SIG-M5 treated with dmso at 0.1 percent for 504 hours (cell line): Measurements from ENCODE around the gene SLC22A14.

Experiments used
- DNase-seq: peaks from one replicate; lab custom pipeline; 2025; ENCODE audit not compliant: unreplicated experiment; lab: John Stamatoyannopoulos, UW

The SLC22A14 gene

DNA sequence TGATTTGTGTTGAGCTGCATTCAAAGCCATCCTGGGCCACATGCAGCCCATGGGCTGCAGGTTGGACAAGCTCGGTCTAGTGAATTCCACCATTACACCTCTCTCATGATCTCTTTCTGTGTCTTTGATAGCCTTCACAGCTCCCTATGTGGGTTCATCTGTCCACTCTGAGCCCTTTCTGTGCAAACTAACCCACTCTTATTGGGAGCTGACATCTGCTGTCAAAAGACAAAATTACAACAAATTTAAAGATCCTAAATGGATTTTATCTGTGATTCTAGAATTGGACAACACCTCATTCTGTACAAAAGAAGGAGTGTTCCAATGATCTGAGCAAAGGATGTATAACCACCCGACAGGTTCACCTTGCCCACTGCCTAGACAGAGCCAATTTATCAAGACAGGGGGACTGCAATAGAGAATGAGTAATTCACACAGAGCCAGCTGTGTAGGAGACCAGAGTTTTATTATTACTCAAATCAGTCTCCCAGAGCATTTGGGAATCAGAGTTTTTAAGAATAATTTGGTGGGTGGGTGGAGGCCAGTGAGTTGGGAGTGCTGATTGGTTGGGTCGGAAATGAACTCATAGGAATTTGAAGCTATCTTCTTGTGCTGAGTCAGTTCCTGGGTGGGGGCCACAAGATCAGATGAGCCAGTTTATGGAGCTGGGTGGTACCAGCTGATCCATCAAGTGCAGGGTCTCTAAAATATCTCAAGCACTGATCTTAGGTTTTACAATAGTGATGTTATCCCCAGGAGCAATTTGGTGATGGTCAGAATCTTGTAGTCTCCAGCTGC is 61.9 kb downstream of the SLC22A14 start:
- peak; percentile 12 for DNase-seq

DNA sequence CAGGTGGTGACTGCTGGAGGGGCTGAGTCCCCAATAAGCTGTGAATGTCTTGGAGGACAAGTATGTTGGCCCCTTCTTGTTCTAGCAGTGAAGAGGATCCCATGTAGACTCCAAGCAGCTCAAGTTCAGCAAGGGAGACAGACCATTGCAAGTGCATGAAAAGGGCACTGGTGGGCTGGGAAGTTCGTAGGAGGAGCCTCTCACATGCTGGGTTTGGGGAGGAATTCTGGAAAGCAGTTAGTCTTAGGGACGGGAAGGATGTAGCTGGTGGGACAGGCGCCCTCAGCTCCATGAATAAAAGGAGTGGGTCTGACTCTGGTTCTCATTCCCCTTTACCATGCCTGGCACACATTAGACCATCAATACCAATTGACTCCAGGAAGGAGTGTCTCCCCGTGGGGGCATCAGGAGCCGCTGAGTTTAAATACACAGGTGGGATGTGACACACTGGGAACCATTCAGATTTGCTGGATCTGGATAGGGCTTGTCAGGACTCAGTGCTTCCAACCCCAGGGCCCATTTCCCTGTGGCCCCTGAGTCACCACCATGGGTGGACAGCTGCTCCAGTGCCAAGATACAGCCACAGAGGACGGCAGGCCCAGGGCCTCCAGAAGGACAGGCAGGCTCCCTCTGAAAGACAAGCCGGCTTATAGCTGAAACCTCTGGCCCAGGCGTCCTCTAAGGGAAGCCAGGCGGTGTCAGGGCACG is 63.9 kb downstream of the SLC22A14 start:
- DNase-seq = no peak

DNA sequence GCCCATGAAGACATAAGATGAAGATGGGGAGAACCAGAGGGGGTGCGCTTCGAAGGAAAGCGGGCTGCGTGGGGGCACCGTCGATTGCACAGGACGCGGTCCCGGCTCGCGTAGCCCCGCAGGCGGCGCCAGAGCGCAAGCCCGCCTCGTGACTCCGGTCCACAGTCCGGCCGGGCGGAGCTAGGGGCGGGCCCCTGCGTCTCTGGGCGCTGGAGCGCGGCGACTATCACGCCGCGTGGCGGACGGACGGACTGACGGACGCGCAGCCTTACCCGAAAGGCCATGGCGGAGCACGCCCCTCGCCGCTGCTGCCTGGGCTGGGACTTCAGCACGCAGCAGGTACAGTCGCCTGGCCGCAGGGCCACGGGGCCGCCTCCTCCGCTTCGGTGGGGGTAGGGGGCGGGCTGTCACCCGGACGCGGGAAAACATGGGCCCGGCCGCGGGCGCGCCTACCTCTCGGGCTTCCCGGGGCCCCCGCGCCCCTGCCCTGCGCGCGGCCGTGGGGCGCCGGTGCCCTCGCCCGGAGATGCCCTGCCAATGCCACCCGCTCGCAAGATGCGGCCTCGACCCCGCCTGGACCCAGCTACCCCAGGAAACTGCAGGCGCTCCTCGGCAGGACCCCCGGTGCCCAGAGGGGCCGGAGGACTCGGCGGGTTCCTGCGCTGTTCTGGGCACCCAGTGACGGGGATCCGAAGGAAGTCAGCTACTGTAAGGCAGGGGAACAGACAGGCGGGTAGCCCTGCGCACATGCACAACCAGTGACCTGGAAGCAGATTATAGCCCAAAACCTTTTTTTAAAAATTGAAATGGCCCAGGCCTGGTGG is 64.7 kb downstream of the SLC22A14 start, which contains the start of gene XYLB:
Gene XYLB, plus strand, starts transcription at position 199 of the 824 bp plus-strand sequence. Its CDS starts 84 bp downstream, at position 283.
- DNase-seq = peak; percentile 70

DNA sequence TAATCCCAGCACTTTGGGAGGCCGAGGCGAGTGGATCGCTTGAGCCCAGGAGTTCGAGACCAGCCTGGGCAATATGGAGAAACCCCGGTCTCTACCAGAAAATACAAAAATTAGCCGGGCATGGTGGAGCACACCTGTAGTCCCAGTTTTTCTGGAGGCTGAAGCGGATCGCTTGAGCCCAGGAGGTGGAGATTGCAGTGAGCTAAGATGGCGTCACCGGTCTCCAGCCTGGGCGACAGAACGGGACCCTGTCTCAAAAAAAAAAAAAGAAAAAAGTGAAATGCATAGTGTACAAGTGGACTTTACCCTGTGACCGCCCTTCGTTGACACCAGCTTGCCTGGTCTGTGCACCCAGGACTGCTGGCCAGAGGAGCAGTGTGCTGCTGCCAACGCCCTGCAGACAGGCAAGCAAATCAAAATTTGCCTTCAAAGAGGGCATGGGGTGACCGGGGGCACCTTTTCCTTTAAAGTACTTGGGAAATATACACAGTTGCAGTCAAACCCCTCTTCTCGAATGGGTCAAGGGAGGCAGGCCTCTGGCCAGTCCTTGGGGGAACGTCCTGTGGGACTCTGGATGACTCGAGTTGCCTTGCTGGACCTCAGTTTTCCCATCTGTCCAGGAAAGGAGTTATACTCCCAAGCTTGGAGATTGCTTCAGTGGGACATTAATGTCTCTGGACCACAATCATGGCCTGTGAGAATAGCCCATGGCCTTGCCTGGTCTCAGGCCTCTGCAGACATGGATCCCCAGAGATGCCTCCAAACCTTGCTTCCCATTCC is 65.5 kb downstream of the SLC22A14 start:
- no peak for DNase-seq

DNA sequence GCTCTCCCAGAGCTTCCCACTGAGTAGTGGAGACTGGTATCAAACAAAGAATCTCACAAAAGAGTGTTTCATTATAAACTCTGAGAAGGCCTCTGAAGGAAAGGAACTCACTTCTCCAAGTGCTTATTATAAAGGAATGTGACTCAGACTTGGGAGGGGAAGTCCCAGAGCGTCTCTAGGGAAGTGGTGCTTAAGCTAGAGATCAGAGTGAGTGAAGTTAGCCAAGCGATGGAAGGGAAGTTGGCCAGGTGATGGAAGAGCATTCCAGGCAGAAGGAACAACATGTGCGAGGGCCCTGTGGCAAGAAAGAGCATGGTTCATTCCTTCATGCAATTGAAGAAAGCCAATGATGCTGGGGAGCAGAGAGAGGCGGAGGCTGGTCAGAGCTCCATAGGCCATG is 66.8 kb downstream of the SLC22A14 start:
- DNase-seq = peak; percentile 71

DNA sequence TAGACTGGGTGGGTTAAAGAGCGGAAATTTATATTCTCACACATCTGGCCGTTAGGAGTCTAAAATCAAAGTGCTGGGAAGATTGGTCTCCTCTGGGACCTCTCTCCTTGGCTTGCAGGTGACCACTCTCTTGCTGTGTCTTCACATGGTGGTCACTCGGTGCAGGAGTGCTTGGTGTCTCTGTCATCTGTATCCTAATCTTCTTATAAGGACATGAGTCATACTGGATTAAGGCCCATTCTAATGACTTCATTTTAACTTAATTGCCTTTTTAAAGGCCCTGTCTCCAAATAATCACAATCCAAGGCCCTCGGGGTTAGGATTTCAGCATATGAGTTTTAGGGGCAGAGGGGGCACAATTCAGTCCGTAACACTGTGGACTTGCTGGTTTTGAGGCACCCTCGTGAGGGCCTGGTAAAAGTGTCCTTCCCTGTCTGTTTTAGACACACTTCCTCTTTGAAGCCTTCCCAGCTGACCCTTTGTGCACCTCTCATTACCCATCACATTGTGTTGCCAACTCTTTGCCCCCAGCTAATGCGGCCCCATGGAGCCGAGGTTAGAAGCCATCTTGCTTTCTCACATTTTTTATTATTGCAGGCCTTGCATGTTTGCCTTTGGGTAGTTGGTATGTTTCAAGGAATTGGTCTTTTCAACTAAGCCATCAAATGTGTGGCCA is 67.7 kb downstream of the SLC22A14 start:
- no peak for DNase-seq

DNA sequence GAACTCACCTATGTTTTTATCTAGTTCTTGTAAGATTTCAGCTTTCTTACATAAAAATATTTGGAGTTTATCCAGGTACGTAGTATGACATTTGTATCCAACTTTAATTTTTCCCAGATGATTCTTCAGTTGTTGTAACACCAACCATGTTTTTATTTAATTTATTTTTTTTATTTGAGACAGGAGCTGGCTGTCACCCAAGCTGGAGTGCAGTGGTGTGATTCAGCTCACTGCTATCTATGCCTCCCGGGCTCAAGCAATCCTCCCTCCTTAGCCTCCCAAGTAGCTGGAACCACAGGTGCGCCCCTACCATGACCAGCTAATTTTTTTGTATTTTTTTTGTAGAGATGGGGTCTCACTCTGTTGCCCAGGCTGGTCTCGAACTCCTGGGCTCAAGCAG is 71.1 kb downstream of the SLC22A14 start:
- no peak for DNase-seq

DNA sequence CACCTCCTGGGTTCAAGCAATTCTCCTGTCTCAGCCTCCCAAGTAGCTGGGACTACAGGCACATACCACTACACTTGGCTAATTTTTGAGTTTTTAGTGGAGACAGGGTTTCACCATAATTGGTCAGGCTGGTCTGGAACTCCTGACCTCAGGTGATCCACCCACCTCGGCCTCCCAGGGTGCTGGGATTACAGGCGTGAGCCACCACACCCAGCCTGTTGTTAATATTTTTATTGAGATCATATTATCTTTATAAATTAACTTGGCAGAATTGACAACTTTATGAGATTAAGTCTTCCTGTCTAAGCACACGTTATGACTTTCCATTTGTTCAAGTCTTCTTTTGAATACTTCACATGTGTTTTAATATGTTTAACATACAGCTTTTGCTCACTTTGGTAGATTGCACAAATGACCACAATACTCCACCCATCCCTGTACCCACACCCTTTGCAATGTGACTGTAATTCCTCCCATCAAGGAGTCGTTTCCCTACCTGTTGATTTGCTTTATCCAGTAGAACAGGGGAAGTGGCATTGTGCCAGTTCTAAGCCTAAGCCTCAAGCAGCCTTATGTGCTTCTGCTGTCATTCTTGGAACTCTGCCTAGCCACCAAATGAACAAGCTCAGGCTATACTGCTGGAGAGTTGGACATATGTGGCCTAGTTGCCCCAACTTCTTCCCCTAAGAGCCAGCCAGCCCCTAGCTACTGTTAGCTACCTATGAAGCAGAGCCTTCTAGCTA is 72.7 kb downstream of the SLC22A14 start:
- no peak for DNase-seq

DNA sequence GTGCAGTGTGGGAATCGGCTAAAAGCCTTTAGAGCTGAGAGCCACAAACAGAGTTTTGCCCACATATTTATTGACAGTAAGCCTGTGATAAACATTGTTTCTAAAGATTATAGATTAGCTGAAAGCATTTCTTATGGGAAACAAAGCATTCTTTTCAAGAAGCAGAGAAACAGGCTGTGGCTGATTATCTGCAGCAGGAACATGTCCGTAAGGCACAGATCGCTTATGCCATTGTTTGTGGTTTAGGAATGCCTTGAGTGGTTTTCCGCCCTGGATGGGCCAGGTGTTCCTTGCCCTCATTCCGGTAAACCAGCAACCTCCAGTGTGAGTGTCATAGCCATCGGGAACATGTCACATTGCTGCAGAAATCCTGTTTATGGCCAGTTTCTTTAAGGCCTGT is 76.9 kb downstream of the SLC22A14 start:
- DNase-seq = no peak

DNA sequence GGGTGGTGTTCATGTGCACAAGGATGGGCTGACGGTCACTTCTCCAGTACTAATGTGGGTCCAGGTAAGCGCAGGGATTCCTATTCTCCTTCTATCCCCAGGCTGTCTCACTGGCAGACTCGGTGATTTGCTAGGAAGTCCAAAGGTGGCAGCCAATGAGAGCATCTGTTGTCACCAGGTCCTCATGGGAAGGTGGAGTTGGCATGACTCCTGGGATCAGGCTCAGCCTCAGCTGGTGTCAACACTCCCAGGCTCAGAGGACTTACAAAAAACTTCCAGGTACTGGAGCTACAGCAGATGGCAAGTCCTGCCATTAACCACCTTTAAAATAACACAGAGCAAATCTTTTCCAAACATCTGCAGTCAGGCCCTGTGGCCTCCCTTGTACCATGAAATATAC is 78.3 kb downstream of the SLC22A14 start:
- no peak for DNase-seq

DNA sequence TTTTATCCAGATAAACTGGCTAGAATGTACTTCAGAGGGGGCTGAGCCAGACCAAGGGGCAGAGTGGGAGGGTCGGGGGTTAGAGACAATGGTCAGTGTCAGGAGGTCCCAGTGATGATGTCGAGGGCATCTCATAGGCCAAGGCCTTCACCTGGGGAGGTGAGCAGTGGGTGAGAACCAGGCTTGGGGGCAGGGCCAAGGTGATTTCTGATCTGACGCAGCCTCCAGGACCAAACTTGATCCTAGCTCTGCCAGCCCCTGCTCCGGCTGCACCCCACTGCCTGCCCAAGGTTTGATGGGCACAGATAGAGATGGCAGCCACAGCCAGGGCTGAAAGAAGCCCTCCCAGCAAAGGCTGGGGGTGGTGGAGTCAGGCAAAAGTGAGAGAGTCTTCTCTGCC is 79.4 kb downstream of the SLC22A14 start:
- no peak for DNase-seq

DNA sequence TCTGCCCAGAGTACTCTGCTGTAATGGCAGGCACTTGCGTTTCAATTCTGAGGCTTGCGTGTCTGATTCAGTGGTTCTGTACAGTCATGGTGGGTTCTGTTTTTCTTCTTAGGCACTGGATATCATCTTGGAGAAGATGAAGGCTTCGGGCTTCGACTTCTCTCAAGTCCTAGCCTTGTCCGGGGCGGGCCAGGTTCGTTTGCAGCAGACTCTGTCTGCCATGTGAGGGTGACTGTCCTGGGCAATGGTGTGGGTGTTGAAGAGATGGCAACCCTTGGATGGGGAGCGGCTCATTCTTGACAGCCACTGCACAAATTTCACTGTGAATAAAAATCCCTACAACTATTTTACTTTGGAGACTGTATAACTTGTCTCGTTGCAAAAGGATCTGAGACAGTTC is 80.7 kb downstream of the SLC22A14 start:
- no peak for DNase-seq

DNA sequence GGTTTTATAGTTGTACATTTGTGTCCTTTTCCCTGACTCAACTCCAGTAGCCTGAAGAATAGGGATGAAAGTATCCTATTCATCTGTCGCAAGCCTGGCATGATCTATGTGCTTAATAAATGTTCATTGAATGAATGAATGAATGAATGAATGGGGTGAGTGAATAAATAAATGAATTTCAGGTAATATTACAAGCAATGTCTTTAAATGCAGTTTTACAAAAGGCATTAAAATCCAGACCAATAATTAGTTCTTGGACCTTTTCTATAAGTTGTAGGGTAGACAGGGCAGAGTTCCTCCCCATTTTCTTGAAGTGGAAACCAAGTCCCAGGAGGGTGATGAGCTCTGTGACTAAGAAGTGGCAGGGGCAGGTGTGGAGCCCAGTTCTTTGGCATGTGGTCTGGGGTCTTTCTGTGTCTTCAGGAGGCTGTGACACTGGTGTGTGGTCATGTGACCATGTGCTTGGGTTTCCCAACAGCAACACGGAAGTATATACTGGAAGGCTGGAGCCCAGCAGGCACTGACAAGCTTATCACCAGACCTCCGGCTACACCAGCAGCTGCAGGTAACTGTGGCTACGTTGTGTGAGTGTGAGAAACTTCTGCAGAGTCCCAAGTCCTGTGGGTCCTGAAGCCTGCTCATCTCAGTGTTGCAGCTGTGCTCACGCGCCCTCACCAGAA is 82.8 kb downstream of the SLC22A14 start:
- DNase-seq = no peak

DNA sequence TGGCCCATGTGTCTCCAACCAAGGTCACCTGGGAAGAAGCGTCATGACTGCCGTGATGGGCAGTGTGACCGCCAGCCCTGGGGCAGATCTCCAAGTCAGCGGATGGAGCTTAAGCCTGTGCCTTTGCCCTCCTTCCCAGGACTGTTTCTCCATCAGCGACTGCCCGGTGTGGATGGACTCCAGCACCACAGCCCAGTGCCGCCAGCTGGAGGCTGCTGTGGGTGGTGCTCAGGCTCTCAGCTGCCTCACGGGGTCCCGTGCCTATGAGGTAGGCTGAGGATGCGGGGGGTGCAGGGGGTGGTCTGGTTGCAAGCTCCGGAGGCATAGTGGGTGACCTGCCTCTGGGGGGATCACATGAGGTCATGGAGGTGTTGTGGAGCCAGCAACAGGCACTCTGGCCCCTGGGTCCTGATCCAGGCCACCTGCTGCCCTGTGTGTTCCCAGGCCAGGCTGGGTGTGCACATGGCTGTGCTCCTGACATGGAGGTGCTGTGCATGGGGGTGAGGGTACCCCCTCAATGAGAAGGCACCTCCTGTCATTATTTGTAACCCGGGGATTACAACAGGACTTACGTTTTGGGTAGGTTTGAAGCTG is 83.5 kb downstream of the SLC22A14 start:
- no peak for DNase-seq

DNA sequence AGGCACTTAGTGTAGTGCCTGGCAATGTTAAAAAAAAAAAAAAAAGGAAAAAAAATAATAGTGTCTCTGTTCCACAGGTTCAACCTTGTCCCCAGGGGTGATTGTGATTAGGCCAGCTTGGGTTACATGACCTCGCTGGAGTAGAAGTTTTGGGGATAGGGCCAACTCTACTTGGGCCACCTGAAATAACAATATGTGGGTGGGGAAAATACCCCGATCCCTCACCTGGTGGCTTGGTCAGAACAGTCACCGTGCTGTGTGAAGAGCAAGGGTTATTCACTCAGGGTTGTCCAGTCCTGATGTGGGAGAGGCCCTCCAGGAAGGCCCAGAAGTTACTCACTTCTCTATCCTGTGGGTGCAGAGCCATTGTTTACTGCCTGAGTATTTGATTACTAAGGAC is 84.0 kb downstream of the SLC22A14 start:
- DNase-seq = no peak

DNA sequence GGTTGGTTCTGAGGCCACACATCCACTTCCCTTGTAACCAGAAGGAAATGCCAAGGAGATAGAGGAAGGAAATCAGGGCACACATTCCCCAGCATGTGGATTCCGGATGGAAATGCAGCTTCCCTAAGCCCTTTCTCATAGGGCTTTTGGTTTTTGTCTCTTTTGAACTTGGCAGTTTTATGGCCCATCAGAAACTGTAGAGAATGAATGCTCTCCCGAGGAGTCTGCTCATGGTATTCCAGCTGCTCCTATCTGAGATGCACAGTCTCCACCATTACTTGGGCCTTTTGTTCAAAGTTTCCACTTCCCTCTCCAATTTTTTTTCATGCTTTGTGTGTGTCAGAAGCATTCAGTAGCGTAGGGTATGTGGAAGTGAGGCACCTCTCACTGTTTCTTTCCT is 85.7 kb downstream of the SLC22A14 start:
- no peak for DNase-seq
